HCT116 (cell line): ENCODE results near the gene ECE2. TPM values are rescaled to one million over a fixed set of nuclear protein-coding genes. Genes with fewer than 3 reads are reported as not detected.
A peak's percentile ranks its signal among the peaks of the same experiment; 100 is the strongest.

Experiments
- ATAC-seq: fragments of 200-7000 bp; cut with Tn5 transposase; 2 replicates; pipeline ENCODE4 v1.9.1; 2020; ENCODE audit warnings: mild to moderate bottlenecking, moderate library complexity
- BruUV-seq: library from RNA; stranded (reverse); fragments of 400-500 nt; replicated peaks from 2 replicates; lab custom pipeline; 2021; lab: Mats Ljungman, UMichigan
- CTCF ChIA-PET: fragments of 300-600 bp; sonication (Branson Sonifier 250); formaldehyde crosslinking; loops from one replicate; lab custom pipeline; 2021; ENCODE audit warnings: antibody characterized with exemption; lab: Charles Lee
- POLR2A ChIA-PET: fragments of 300-600, 350-600 bp; sonication (Branson Sonifier 250); formaldehyde crosslinking; loops from one replicate; lab custom pipeline; 2021; ENCODE audit warnings: antibody characterized with exemption; lab: Charles Lee
- RAD21 ChIA-PET, 2 experiments: fragments of 300-600 bp; sonication (Branson Sonifier 250); formaldehyde crosslinking; loops; one replicate each; lab custom pipeline; 2023; ENCODE audit warnings: low total read pairs in 2 of 2; ENCODE audit not compliant: uncharacterized antibody in 2 of 2, unreplicated experiment in 2 of 2, low non-redundant PET in 1 of 2; lab: Charles Lee
- DNase-seq: peaks from one replicate; pipeline ENCODE4 v3.0.0-alpha.2; 2010; ENCODE audit warnings: low read depth, low spot score
- H2AFZ ChIP-seq: fragments of 200-600 bp; shearing (Covaris generic), sonication (generic); 2 replicates; pipeline ENCODE4 v1.6.1; 2017; ENCODE audit warnings: low read depth, mixed run types, mixed read lengths, antibody characterized with exemption, low read length; ENCODE audit not compliant: poor library complexity, severe bottlenecking
- H3K27ac ChIP-seq: 2 replicates; pipeline ENCODE4 v1.5.1; 2012; ENCODE audit warnings: low read depth, low read length
- H3K27me3 ChIP-seq: fragments of 200-600 bp; sonication (generic); 2 replicates; pipeline ENCODE4 v1.6.1; 2016; ENCODE audit warnings: mixed run types, low read length, mixed read lengths; ENCODE audit not compliant: insufficient read depth
- H3K36me3 ChIP-seq, 2 experiments: fragments of 200-500 bp in 1 of 2; fragments of 200-600 bp in 1 of 2; sonication (Bioruptor generic) in 1 of 2; sonication (generic) in 1 of 2; 2 replicates each; pipeline versions ENCODE4 v1.5.1 to v1.6.1; 2014 to 2016; ENCODE audit warnings: low read length in 2 of 2, inconsistent platforms in 1 of 2, mixed read lengths in 1 of 2, mixed run types in 1 of 2; ENCODE audit not compliant: insufficient read depth in 2 of 2, control insufficient read depth in 1 of 2
- H3K4me1 ChIP-seq, 2 experiments: fragments of 200-600 bp in 1 of 2; sonication (generic) in 1 of 2; 2 replicates each; pipeline versions ENCODE4 v1.5.1 to v1.6.1; 2012 to 2017; ENCODE audit warnings: low read length in 2 of 2, inconsistent platforms in 1 of 2, mild to moderate bottlenecking in 1 of 2, mixed read lengths in 1 of 2, mixed run types in 1 of 2, moderate library complexity in 1 of 2; ENCODE audit not compliant: insufficient read depth in 2 of 2, control insufficient read depth in 1 of 2
- H3K4me2 ChIP-seq: fragments of 200-600 bp; sonication (generic); 2 replicates; pipeline ENCODE4 v1.6.1; 2017; ENCODE audit warnings: mixed run types, low read length, mixed read lengths
- H3K4me3 ChIP-seq, 2 experiments: fragments of 200-600 bp in 1 of 2; sonication (generic) in 1 of 2; replicated peaks in 1 of 2; 2 replicates each; pipeline ENCODE4 v1.5.1; 2011 to 2016; ENCODE audit warnings: low read length in 2 of 2, control low read depth in 1 of 2, low read depth in 1 of 2, mild to moderate bottlenecking in 1 of 2, mixed read lengths in 1 of 2, mixed run types in 1 of 2
- H3K79me2 ChIP-seq: fragments of 200-600 bp; sonication (generic); 2 replicates; pipeline ENCODE4 v1.6.1; 2017; ENCODE audit warnings: mild to moderate bottlenecking, mixed run types, low read length, moderate library complexity, mixed read lengths; ENCODE audit not compliant: insufficient read depth
- H3K9ac ChIP-seq: fragments of 200-600 bp; sonication (generic); 2 replicates; pipeline ENCODE4 v1.6.1; 2016; ENCODE audit warnings: low read length, mixed read lengths
- H3K9me2 ChIP-seq: fragments of 200-600 bp; sonication (generic), shearing (Covaris generic); 2 replicates; pipeline ENCODE4 v1.6.1; 2017; ENCODE audit warnings: mixed run types, mild to moderate bottlenecking, moderate library complexity; ENCODE audit not compliant: insufficient read depth
- H3K9me3 ChIP-seq, 2 experiments: fragments of 200-500 bp in 1 of 2; fragments of 200-600 bp in 1 of 2; sonication (Bioruptor generic) in 1 of 2; sonication (generic) in 1 of 2; 2 replicates each; pipeline ENCODE4 v1.6.1; 2014 to 2017; ENCODE audit warnings: low read length in 2 of 2, mixed read lengths in 2 of 2, inconsistent platforms in 1 of 2, low read depth in 1 of 2, mild to moderate bottlenecking in 1 of 2, mixed run types in 1 of 2, moderate library complexity in 1 of 2; ENCODE audit not compliant: control insufficient read depth in 1 of 2, insufficient read depth in 1 of 2
- H4K20me1 ChIP-seq: fragments of 200-600 bp; sonication (generic), shearing (Covaris generic); 2 replicates; pipeline ENCODE4 v1.6.1; 2017; ENCODE audit warnings: mixed run types, mild to moderate bottlenecking, moderate library complexity; ENCODE audit not compliant: insufficient read depth
- EGR1 ChIP-seq: IDR thresholded peaks from 2 replicates; pipeline ENCODE4 v1.6.1; 2012; ENCODE audit warnings: low read depth
- EZH2phosphoT487 ChIP-seq: fragments of 200-600 bp; IDR thresholded peaks from 2 replicates; pipeline ENCODE4 v1.6.1; 2018; ENCODE audit warnings: antibody characterized with exemption, borderline replicate concordance
- POLR2A ChIP-seq: IDR thresholded peaks from 2 replicates; pipeline ENCODE4 v1.7.0; 2011; ENCODE audit warnings: borderline replicate concordance; ENCODE audit not compliant: insufficient read depth, insufficient read length; ENCODE audit errors: extremely low read depth
- SP1 ChIP-seq: IDR thresholded peaks from 2 replicates; pipeline ENCODE4 v1.6.1; 2012; ENCODE audit warnings: low read depth
- TCF7L2 ChIP-seq: IDR thresholded peaks from 2 replicates; pipeline ENCODE4 v1.7.0; 2011; ENCODE audit warnings: borderline replicate concordance, inconsistent platforms; ENCODE audit not compliant: insufficient read depth, insufficient read length; ENCODE audit errors: extremely low read depth
- ZNF274 ChIP-seq: fragments of 200-500 bp; sonication (Bioruptor generic); IDR thresholded peaks from 2 replicates; pipeline ENCODE4 v1.6.1; 2014; ENCODE audit warnings: mild to moderate bottlenecking, low read depth, low read length, inconsistent platforms
- intact Hi-C: fragments of 100-400 bp; cut with micrococcal nuclease; formaldehyde crosslinking; loops from 2 replicates; pipeline ENCODE4 v1.10.0; 2022
- total RNA-seq: library from RNA; stranded (reverse); gene quantifications from one replicate; pipeline ENCODE4 v1.2.1, GENCODE V29; 2021; ENCODE audit not compliant: unreplicated experiment
- TF ChIP-seq, protein P1 (sequence below): IDR thresholded peaks from 2 replicates; pipeline ENCODE4 v1.6.1; 2012; ENCODE audit warnings: low read depth

The ECE2 gene
- total RNA-seq, 1 experiment from 2014 or later, result not detected

DNA sequence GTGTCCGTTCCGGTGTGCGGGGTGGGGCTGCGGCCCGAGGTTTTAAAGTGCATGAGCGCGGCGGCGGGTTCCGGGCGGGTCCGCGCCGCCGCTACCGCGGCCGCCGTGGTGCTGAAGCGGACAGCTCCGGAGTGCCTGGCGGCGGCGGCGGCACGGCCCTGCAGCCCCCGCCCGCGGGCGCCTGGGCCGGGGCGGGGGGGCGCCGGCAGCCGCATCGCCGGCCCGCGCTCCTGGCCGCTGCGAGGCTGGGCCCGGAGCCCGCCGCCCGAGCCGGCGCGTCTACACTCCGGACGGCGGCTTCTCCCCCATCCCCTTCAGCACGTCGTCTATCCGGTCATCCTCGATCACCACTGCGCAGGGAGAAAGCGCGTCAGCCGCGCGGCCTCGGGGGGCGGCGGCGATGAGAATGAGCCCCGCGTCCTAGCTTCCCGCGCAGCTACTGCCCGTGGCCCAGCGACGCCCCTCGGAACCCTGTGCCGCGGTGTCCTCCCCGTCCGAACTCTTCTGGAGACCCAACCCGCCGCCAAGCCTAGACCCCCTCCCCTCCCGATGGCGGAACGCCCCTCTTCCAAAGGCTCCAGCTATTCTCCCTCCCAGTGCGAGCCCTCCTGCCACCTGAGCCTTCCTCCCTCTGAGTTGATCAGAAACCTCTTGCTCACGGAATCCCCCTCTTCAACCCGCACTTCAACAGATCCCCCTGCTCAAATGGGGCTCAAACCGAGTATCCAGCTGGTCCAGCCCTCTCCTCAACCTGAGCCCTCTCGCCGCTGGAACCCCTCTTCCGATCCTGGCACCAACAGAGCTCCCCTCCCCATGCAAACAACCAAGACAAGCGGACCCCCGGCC, 15.7 kb upstream of the ECE2 start:
- no peak for ATAC-seq
- DNase-seq, result no peak
- CTCF ChIA-PET, result no interaction called here

More for the DNA sequence above, 15.7 kb upstream of the ECE2 start:
- intact Hi-C loops, result no loop called here
- ChIA-PET RAD21 (no interaction called here), POLR2A (no interaction called here)
- H3K4me2 ChIP-seq, result peak overlapping the region; percentile 73
- H3K36me3 ChIP-seq, result no peaks in the 10 kb centered on the region; a peak in 1 of 4 replicates
- TF ChIP-seq TCF7L2, result no peak
- TF ChIP-seq, protein P1, sequence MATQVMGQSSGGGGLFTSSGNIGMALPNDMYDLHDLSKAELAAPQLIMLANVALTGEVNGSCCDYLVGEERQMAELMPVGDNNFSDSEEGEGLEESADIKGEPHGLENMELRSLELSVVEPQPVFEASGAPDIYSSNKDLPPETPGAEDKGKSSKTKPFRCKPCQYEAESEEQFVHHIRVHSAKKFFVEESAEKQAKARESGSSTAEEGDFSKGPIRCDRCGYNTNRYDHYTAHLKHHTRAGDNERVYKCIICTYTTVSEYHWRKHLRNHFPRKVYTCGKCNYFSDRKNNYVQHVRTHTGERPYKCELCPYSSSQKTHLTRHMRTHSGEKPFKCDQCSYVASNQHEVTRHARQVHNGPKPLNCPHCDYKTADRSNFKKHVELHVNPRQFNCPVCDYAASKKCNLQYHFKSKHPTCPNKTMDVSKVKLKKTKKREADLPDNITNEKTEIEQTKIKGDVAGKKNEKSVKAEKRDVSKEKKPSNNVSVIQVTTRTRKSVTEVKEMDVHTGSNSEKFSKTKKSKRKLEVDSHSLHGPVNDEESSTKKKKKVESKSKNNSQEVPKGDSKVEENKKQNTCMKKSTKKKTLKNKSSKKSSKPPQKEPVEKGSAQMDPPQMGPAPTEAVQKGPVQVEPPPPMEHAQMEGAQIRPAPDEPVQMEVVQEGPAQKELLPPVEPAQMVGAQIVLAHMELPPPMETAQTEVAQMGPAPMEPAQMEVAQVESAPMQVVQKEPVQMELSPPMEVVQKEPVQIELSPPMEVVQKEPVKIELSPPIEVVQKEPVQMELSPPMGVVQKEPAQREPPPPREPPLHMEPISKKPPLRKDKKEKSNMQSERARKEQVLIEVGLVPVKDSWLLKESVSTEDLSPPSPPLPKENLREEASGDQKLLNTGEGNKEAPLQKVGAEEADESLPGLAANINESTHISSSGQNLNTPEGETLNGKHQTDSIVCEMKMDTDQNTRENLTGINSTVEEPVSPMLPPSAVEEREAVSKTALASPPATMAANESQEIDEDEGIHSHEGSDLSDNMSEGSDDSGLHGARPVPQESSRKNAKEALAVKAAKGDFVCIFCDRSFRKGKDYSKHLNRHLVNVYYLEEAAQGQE, result peak; percentile 51
- TF ChIP-seq SP1, result no peak
- no peak for TF ChIP-seq POLR2A
- TF ChIP-seq ZNF274, result no peak
- no peak for TF ChIP-seq EGR1
- TF ChIP-seq EZH2phosphoT487, result no peak
- H3K9ac ChIP-seq, result no peak overlapping the region
- no peaks in the 10 kb centered on the region for H3K9me2 ChIP-seq
- no peaks in the 10 kb centered on the region for H3K27me3 ChIP-seq
- H3K4me3 ChIP-seq, result peak overlapping the region in 1 of 2 experiments; percentile 32; a peak in 1 of 4 replicates
- H3K27ac ChIP-seq, result no peak overlapping the region; the same call in 1 of the 2 replicates
- BruUV-seq, result no TSS peak
- H3K79me2 ChIP-seq, result no peaks in the 10 kb centered on the region
- H3K4me1 ChIP-seq, result peaks cover 3 to 24% of the 10 kb centered on the region in 2 experiments; a peak in 3 of 4 replicates
- H4K20me1 ChIP-seq, result no peaks in the 10 kb centered on the region
- H2AFZ ChIP-seq, result no peak overlapping the region
- no peaks in the 10 kb centered on the region for H3K9me3 ChIP-seq
